RPMI7951 (cell line): ENCODE results near the gene FBXW8. TPM values are rescaled to one million over a fixed set of nuclear protein-coding genes. Genes with fewer than 3 reads are reported as not detected.

Experiments
- DNase-seq: peaks from one replicate; pipeline ENCODE4 v3.0.0-alpha.2; 2012; ENCODE audit warnings: low read depth
- total RNA-seq: library from RNA; depleted of rRNA; stranded (reverse); fragments of >200 nt; shearing (Covaris generic); gene quantifications from 2 replicates; pipeline ENCODE4 v1.2.3, GENCODE V29; 2014

The FBXW8 gene
- total RNA-seq, 1 experiment from 2014 or later: 6.1 TPM

GRCh38 chr12:116990971-116991966, 80.5 kb downstream of the FBXW8 start:
- no peak for DNase-seq

GRCh38 chr12:116996093-116996492, 85.3 kb downstream of the FBXW8 start:
- no peak for DNase-seq

- DNase-seq: no peak
Observed at GRCh38 chr12:116996621-116997020, 85.9 kb downstream of the FBXW8 start.

- DNase-seq: no peak
Observed at GRCh38 chr12:116999066-116999465, 88.3 kb downstream of the FBXW8 start.

GRCh38 chr12:117000316-117000715, 89.6 kb downstream of the FBXW8 start:
- DNase-seq: no peak

GRCh38 chr12:117002051-117002817, 91.5 kb downstream of the FBXW8 start:
- DNase-seq: no peak

- no peak for DNase-seq
Observed at GRCh38 chr12:117003883-117004404, 93.2 kb downstream of the FBXW8 start.

- no peak for DNase-seq
Observed at GRCh38 chr12:117005417-117006046, 94.8 kb downstream of the FBXW8 start.

GRCh38 chr12:117006333-117006732, 95.6 kb downstream of the FBXW8 start:
- no peak for DNase-seq

- DNase-seq: no peak
Observed at GRCh38 chr12:117007577-117007976, 96.8 kb downstream of the FBXW8 start.

GRCh38 chr12:117009759-117010158, 99.0 kb downstream of the FBXW8 start:
- no peak for DNase-seq

- DNase-seq: no peak
Observed at GRCh38 chr12:117010693-117011451, 100.1 kb downstream of the FBXW8 start.

- no peak for DNase-seq
Observed at GRCh38 chr12:117011988-117012805, 101.4 kb downstream of the FBXW8 start.

- no peak for DNase-seq
Observed at GRCh38 chr12:117013726-117014125, 103.0 kb downstream of the FBXW8 start.

- no peak for DNase-seq
Observed at GRCh38 chr12:117014342-117014887, 103.7 kb downstream of the FBXW8 start.

- no peak for DNase-seq
Observed at GRCh38 chr12:117015811-117016210, 105.1 kb downstream of the FBXW8 start.

- DNase-seq: no peak
Observed at GRCh38 chr12:117017807-117018206, 107.1 kb downstream of the FBXW8 start.

GRCh38 chr12:117018276-117018675, 107.5 kb downstream of the FBXW8 start:
- no peak for DNase-seq

- DNase-seq: no peak
Observed at GRCh38 chr12:117018685-117019084, 107.9 kb downstream of the FBXW8 start.

GRCh38 chr12:117019866-117020265, 109.1 kb downstream of the FBXW8 start:
- no peak for DNase-seq
